NCI-H128 (cell line): ENCODE measurements around the gene INPP5A.

Experiments used
- DNase-seq: peaks from one replicate; lab custom pipeline; 2025; ENCODE audit not compliant: unreplicated experiment; lab: John Stamatoyannopoulos, UW

The INPP5A gene

GRCh38 chr10:132776186-132776585 is 238.6 kb downstream of the INPP5A start:
- no peak for DNase-seq

GRCh38 chr10:132776821-132777220 is 239.2 kb downstream of the INPP5A start:
- DNase-seq: no peak

GRCh38 chr10:132777441-132777840 is 239.9 kb downstream of the INPP5A start:
- no peak for DNase-seq

- no peak for DNase-seq
Observed at GRCh38 chr10:132779549-132780294, 242.1 kb downstream of the INPP5A start.

- DNase-seq: no peak
Observed at GRCh38 chr10:132780356-132780755, 242.8 kb downstream of the INPP5A start.

GRCh38 chr10:132781556-132781955 is 244.0 kb downstream of the INPP5A start:
- DNase-seq: no peak

- DNase-seq: no peak
Observed at GRCh38 chr10:132783165-132783939, 245.8 kb downstream of the INPP5A start.

- no peak for DNase-seq
Observed at GRCh38 chr10:132783940-132784865, 246.6 kb downstream of the INPP5A start.

GRCh38 chr10:132784866-132785722 is 247.5 kb downstream of the INPP5A start:
- DNase-seq: no peak

GRCh38 chr10:132785723-132786475 is 248.3 kb downstream of the INPP5A start, which contains the start of gene NKX6-2:
Gene NKX6-2, minus strand, starts transcription at chr10:132786147. Its CDS starts 199 bp downstream, at chr10:132785948.
- DNase-seq: no peak

GRCh38 chr10:132786476-132786883 is 248.9 kb downstream of the INPP5A start:
- DNase-seq: no peak

- DNase-seq: no peak
Observed at GRCh38 chr10:132786884-132787494, 249.4 kb downstream of the INPP5A start.

- DNase-seq: no peak
Observed at GRCh38 chr10:132787495-132788179, 250.1 kb downstream of the INPP5A start.

GRCh38 chr10:132788180-132788830 is 250.7 kb downstream of the INPP5A start:
- no peak for DNase-seq

GRCh38 chr10:132788831-132789219 is 251.2 kb downstream of the INPP5A start:
- no peak for DNase-seq

- no peak for DNase-seq
Observed at GRCh38 chr10:132789659-132790148, 252.1 kb downstream of the INPP5A start.

- DNase-seq: no peak
Observed at GRCh38 chr10:132790470-132790869, 252.9 kb downstream of the INPP5A start.
